SK-N-SH (cell line): ENCODE data around the gene TBX20. TPM values are rescaled to one million over a fixed set of nuclear protein-coding genes. Genes with fewer than 3 reads are reported as not detected.
"Not testable (repeated sequence)": the region's sequence is repeated elsewhere in the genome, so short reads cannot be mapped to it uniquely, and the experiment has no call there.

Experiments
- CTCF ChIA-PET: fragments of 300-600, 350-600 bp; formaldehyde crosslinking; extraction: SDS; loops from one replicate; lab custom pipeline; 2021; lab: Yijun Ruan, JAX
- POLR2A ChIA-PET: fragments of 350-600 bp; sonication (Branson Sonifier 250); formaldehyde crosslinking; extraction: SDS; loops from one replicate; lab custom pipeline; 2020; ENCODE audit warnings: antibody characterized with exemption, inconsistent platforms; lab: Yijun Ruan, JAX
- DNase-seq: peaks from one replicate; pipeline ENCODE4 v3.0.0; 2012
- H2AFZ ChIP-seq: fragments of 200-600 bp; sonication (generic); 2 replicates; pipeline ENCODE4 v1.8.1; 2016; ENCODE audit warnings: antibody characterized with exemption, mild to moderate bottlenecking, low read depth
- H3F3A ChIP-seq: fragments of 200-600 bp; sonication (generic); replicated peaks from 2 replicates; pipeline ENCODE3; 2016; ENCODE audit warnings: antibody characterized with exemption, mild to moderate bottlenecking; ENCODE audit not compliant: insufficient read depth
- H3K27ac ChIP-seq, 2 experiments: fragments of 200-500 bp in 1 of 2; fragments of 200-600 bp in 1 of 2; sonication (Bioruptor generic) in 1 of 2; sonication (generic), shearing (Covaris generic) in 1 of 2; 2 replicates each; pipeline versions ENCODE4 v1.5.1 to v1.6.1; 2014 to 2016; ENCODE audit warnings: low read depth in 2 of 2, inconsistent platforms in 1 of 2, low read length in 1 of 2, mild to moderate bottlenecking in 1 of 2, mixed read lengths in 1 of 2
- H3K27me3 ChIP-seq: fragments of 200-600 bp; sonication (generic), shearing (Covaris generic); 2 replicates; pipeline ENCODE4 v1.6.1; 2016; ENCODE audit warnings: mixed run types; ENCODE audit not compliant: insufficient read depth
- H3K36me3 ChIP-seq, 2 experiments: fragments of 200-500 bp in 1 of 2; fragments of 200-600 bp in 1 of 2; sonication (Bioruptor generic) in 1 of 2; sonication (generic) in 1 of 2; replicated peaks in 1 of 2; 2 replicates each; pipeline versions ENCODE3 to v1.5.1; 2014 to 2016; ENCODE audit warnings: low read length in 1 of 2, mild to moderate bottlenecking in 1 of 2; ENCODE audit not compliant: insufficient read depth in 2 of 2, control insufficient read depth in 1 of 2
- H3K4me1 ChIP-seq, 2 experiments: fragments of 200-500 bp in 1 of 2; fragments of 200-600 bp in 1 of 2; sonication (Bioruptor generic) in 1 of 2; sonication (generic), shearing (Covaris generic) in 1 of 2; 2 replicates each; pipeline versions ENCODE4 v1.5.1 to v1.6.1; 2014 to 2016; ENCODE audit warnings: low read depth in 1 of 2, low read length in 1 of 2, mixed run types in 1 of 2; ENCODE audit not compliant: insufficient read depth in 2 of 2, control insufficient read depth in 1 of 2
- H3K4me2 ChIP-seq: fragments of 200-600 bp; sonication (generic), shearing (Covaris generic); 2 replicates; pipeline ENCODE4 v1.6.1; 2017; ENCODE audit warnings: mixed run types
- H3K4me3 ChIP-seq, 2 experiments: fragments of 200-500 bp in 1 of 2; fragments of 200-600 bp in 1 of 2; sonication (Bioruptor generic) in 1 of 2; sonication (generic), shearing (Covaris generic) in 1 of 2; 2 replicates each; pipeline versions ENCODE4 v1.5.1 to v1.8.1; 2014 to 2016; ENCODE audit warnings: low read depth in 2 of 2, inconsistent platforms in 1 of 2, low read length in 1 of 2, mild to moderate bottlenecking in 1 of 2, mixed read lengths in 1 of 2, moderate library complexity in 1 of 2
- H3K79me2 ChIP-seq: fragments of 200-600 bp; sonication (generic); 2 replicates; pipeline ENCODE4 v1.8.1; 2017; ENCODE audit warnings: mild to moderate bottlenecking; ENCODE audit not compliant: insufficient read depth
- H3K9ac ChIP-seq: fragments of 200-600 bp; sonication (generic); 2 replicates; pipeline ENCODE4 v1.6.1; 2017; ENCODE audit warnings: mixed run types
- H3K9me2 ChIP-seq: fragments of 200-600 bp; sonication (generic); 2 replicates; pipeline ENCODE4 v1.6.1; 2017; ENCODE audit warnings: mixed run types
- H3K9me3 ChIP-seq: fragments of 200-600 bp; sonication (generic); 2 replicates; pipeline ENCODE4 v1.6.1; 2017; ENCODE audit warnings: mixed run types, mild to moderate bottlenecking, moderate library complexity
- H4K20me1 ChIP-seq: fragments of 200-600 bp; sonication (generic); 2 replicates; pipeline ENCODE4 v1.6.1; 2017; ENCODE audit warnings: mild to moderate bottlenecking, mixed run types; ENCODE audit not compliant: insufficient read depth
- GATA2 ChIP-seq: sonication (generic); formaldehyde crosslinking; IDR thresholded peaks from 2 replicates; pipeline ENCODE4 v1.5.0; 2020; ENCODE audit warnings: mild to moderate bottlenecking, missing genetic modification reagents
- WGBS: methylation state at CpG from one replicate; pipeline ENCODE4 v1.1.6; 2017; ENCODE audit warnings: low lambda C conversion rate; 5-methylcytosine and 5-hydroxymethylcytosine counted together
- polyA plus RNA-seq, 3 experiments: library from polyadenylated mRNA; depleted of rRNA; stranded (reverse); fragments of >200 nt; gene quantifications; 2 replicates each; pipeline ENCODE4 v1.2.3, GENCODE V29; 2012

The TBX20 gene
- polyA plus RNA-seq, 1 of the 3 experiments (the other 2 are of a cell fraction) = 1.0 TPM

GRCh38 chr7:35215063-35215462 is 38.8 kb downstream of the TBX20 start:
- H3K27me3 ChIP-seq, H3F3A ChIP-seq, CTCF ChIA-PET, H3K4me3 ChIP-seq, H2AFZ ChIP-seq, H3K79me2 ChIP-seq, H3K9me2 ChIP-seq, H3K27ac ChIP-seq, H4K20me1 ChIP-seq, H3K4me2 ChIP-seq, H3K4me1 ChIP-seq, H3K9ac ChIP-seq, H3K9me3 ChIP-seq, POLR2A ChIA-PET: not testable (repeated sequence)
- 42% methylated on average over 3 of the region's 3 CpGs for WGBS
- peak; percentile 1 for DNase-seq
- peaks cover 0 to 34% of the 10 kb centered on the region in 2 experiments for H3K36me3 ChIP-seq
- TF ChIP-seq GATA2 (CRISPR knock-in tag) = peak; percentile 29; the same call in 1 of the 2 replicates

- CTCF ChIA-PET = interaction anchor here (1.2 to 1.8 kb wide), 2 partner anchors 218 to 314 kb away, joined by 3 to 5 read pairs; no protein-coding TSS in a partner anchor
Observed at GRCh38 chr7:35206924-35207323, 47.0 kb downstream of the TBX20 start.

GRCh38 chr7:35204850-35205249 is 49.0 kb downstream of the TBX20 start:
- H3K27me3 ChIP-seq, H3K79me2 ChIP-seq, H3K4me2 ChIP-seq, H3K27ac ChIP-seq, H3K9me2 ChIP-seq, CTCF ChIA-PET, H3K4me3 ChIP-seq, POLR2A ChIA-PET, H4K20me1 ChIP-seq, DNase-seq, H3K9ac ChIP-seq, H3F3A ChIP-seq, H2AFZ ChIP-seq, H3K9me3 ChIP-seq, H3K4me1 ChIP-seq: not testable (repeated sequence)
- peaks cover 10 to 26% of the 10 kb centered on the region in 2 experiments for H3K36me3 ChIP-seq
- WGBS = 83% methylated on average over 1 of the region's 1 CpG

More at GRCh38 chr7:35206924-35207323, 47.0 kb downstream of the TBX20 start:
- POLR2A ChIA-PET, H2AFZ ChIP-seq, H3K9me2 ChIP-seq, H4K20me1 ChIP-seq, H3K4me3 ChIP-seq, H3K9ac ChIP-seq, H3K27ac ChIP-seq, H3K4me1 ChIP-seq, H3F3A ChIP-seq, H3K4me2 ChIP-seq, H3K9me3 ChIP-seq, H3K27me3 ChIP-seq, H3K79me2 ChIP-seq, DNase-seq: not testable (repeated sequence)
- H3K36me3 ChIP-seq = peaks cover 4 to 38% of the 10 kb centered on the region in 2 experiments

- H3F3A ChIP-seq, H4K20me1 ChIP-seq, H3K4me1 ChIP-seq, H3K79me2 ChIP-seq, POLR2A ChIA-PET, H3K9me3 ChIP-seq, H3K9ac ChIP-seq, H3K9me2 ChIP-seq, H3K27me3 ChIP-seq, H3K27ac ChIP-seq, H3K4me3 ChIP-seq, H2AFZ ChIP-seq, CTCF ChIA-PET, H3K4me2 ChIP-seq, DNase-seq: not testable (repeated sequence)
- H3K36me3 ChIP-seq = peaks cover 10 to 26% of the 10 kb centered on the region in 2 experiments
- whole genome bisulfite sequencing = 78% methylated on average over 4 of the region's 5 CpGs
Observed at GRCh38 chr7:35204031-35204430, 49.9 kb downstream of the TBX20 start.

- H3K9me2 ChIP-seq, H3K4me1 ChIP-seq, H3K9me3 ChIP-seq, DNase-seq, H3K4me2 ChIP-seq, H3K4me3 ChIP-seq, H2AFZ ChIP-seq, H3K79me2 ChIP-seq, H3K27ac ChIP-seq, POLR2A ChIA-PET, H3K27me3 ChIP-seq, H4K20me1 ChIP-seq, H3K9ac ChIP-seq: not testable (repeated sequence)
- 93% methylated on average over 6 of the region's 6 CpGs for WGBS
- Histone ChIP-seq H3F3A (peaks cover 12% of the 10 kb centered on the region), H3K36me3 (peaks cover 10 to 28% of the 10 kb centered on the region in 2 experiments)
- CTCF ChIA-PET = interaction anchor here (0.8 to 1.5 kb wide), 3 partner anchors 40 to 351 kb away, joined by 3 to 4 read pairs (median 3); no protein-coding TSS in a partner anchor
Observed at GRCh38 chr7:35202353-35202752, 51.5 kb downstream of the TBX20 start.

- DNase-seq, H3K27ac ChIP-seq, H4K20me1 ChIP-seq, H3K4me3 ChIP-seq, CTCF ChIA-PET, POLR2A ChIA-PET, H3K9me3 ChIP-seq, H3K9ac ChIP-seq, H3K79me2 ChIP-seq, H3K4me2 ChIP-seq, H2AFZ ChIP-seq, H3K9me2 ChIP-seq, H3K27me3 ChIP-seq: not testable (repeated sequence)
- Histone ChIP-seq H3F3A (peaks cover 12% of the 10 kb centered on the region), H3K36me3 (peaks cover 10 to 28% of the 10 kb centered on the region in 2 experiments), H3K4me1 (peaks cover 0 to 12% of the 10 kb centered on the region in 2 experiments; a peak in 1 of 4 replicates)
- 96% methylated on average over 2 of the region's 2 CpGs for WGBS
Observed at GRCh38 chr7:35200170-35200569, 53.7 kb downstream of the TBX20 start.
